SIG-M5 treated with dmso at 0.1 percent for 504 hours (cell line): ENCODE measurements around the gene PRCC.
A peak's percentile ranks its signal among the peaks of the same experiment; 100 is the strongest.
"Not testable (repeated sequence)": the region's sequence is repeated elsewhere in the genome, so short reads cannot be mapped to it uniquely, and the experiment has no call there.

Source experiments
- DNase-seq: peaks from one replicate; lab custom pipeline; 2025; ENCODE audit not compliant: unreplicated experiment; lab: John Stamatoyannopoulos, UW

PRCC gene

DNA sequence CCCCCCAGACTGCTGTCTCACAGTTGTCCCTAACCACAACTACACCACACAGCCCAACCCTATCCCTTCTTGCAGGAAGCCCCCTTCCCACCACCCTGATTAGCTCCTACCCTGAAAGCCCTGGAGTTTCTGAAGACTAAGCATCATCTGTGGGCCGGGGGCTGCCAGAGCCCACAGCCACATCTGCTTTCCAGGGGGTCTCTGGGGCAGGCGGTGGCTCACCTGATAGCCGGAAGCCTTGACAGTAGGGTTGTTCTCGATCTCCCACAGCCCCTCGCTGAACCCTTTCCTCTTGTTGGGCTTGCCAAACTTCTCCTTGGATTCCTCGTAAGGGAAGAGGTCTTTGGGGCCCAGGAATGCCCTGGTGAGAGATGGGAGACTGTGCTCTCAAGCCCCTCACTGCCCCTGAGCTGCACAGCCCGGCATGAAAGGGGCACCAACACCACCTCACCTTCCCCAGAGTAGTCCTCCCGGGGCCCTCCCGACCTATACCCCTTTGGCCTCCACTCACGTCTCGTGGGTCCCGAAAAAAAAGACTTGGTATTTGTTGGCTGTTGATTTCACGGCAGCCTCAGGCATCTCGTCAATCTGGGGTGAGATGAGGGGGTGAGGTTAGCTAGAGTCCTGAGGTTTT, 22.4 kb upstream of the PRCC start:
- DNase-seq = no peak

DNA sequence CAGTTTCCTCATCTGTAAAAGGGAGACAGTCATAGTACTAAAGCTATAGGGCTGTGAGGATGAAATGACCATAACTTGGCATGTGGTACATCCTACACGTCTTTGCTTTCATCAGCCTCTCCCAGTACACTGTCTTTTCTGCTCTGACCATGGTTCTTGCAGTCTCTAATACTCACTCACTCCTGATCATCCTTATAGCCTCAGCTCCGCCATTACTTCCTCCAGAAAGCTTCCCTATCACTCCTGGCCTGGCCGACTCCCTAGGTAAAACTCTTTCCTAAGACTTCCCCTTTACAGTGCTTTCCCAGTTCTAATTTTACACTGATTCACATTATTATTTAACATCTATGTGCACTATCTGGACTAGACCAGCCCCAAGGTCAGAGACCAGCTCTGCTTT, 21.5 kb upstream of the PRCC start:
- no peak for DNase-seq

DNA sequence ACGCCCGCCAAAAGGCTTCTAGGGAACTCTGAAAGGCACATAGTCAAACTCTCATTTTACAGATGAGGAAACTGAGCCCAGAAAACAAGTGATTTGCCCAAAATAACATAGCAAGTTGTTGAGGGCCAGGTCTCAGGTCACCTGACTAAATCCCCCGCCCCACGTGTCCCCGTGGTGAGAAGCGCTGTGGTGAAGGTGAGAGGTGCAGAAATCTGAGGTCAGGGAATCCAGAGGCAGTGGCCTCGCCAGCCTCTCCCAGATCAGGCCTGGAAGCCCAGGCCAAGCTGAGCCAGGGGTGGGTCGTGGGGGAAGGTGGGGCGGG, 21.0 kb upstream of the PRCC start:
- no peak for DNase-seq

DNA sequence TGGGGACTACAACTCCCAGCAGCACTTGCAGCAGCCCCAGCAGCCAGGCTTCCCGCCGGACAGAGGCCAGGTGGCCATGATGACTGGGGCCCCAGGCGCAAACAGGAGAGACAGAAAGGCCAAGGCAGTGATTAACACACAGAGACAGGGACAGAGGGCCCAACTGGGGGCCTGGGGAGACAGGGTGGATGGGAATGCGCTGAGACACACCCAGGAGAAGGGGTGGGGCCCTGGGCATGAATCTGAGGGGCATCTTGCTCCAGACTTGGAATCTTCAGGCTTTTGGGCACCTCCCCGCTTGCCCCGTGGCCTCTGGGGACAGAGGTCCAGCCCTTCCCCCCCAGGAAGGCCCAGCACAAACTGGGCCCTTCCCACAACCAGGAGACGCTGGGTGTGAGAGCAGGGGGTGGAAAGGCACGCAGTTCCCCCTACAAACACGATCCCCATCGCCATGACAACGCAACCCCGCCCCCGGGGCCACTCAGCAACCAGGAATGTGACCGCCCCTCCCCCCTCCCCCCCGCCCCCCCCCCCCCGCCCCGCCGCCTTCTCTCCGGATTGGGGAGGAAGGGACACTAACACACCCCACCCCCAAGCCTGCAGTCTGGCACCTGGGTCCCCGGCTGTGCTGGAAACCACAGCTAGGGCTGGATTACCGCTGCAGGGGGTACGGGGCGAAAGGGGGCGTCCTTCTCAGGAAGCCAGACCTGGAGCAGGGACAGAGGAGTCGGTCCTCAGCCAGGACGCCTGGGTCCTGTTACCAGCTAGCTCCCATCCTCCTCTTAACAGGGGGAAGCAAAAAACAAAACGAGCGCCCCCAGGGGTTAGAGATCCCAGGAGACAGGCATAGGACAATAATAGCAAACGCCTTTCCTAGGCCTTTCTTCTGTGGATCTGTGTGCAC, 20.4 kb upstream of the PRCC start:
- DNase-seq = peak; percentile 84

DNA sequence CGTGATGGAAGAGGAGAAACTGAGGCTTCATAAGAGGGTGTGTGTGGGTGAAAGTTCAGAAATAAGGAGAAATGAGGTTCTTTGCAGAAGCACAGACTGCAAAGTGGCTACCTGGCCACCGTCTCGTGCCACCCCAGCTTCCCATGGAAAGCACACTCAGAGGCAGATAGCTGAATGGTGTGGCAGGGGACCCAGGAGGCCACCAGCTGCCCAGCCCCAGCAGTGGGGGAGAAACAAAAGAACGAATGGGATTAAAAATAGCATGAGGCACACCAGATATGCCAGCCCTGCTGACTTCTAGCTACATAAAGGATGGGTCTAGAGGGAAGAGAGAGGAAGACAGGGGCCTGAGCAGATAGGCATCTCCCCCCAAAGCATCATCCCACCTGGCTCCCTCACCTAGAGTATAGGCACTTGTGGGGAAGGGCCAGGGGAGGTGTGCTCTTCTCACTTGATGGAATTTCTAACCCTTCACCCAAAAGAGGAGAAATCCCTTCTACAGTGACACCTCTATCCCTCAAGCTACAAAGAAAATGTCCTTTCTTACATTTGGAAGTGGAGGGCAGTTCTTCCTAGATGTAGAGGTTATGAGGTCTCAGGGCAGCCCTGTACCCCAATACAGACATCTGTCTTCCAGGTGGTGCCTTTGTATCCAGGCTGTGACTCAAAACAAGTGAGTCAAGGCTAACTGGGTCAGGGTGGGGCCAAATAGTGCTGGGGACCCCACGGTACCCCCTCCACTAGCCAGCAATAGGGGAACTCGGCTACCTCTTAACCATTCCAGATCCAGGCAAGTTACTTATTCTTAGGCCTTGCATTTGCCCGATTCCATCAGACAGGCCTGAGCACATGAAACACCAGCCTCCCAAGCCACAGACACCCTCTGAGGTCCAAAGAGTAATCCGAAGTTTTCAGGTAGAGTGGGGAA, 19.3 kb upstream of the PRCC start:
- no peak for DNase-seq

DNA sequence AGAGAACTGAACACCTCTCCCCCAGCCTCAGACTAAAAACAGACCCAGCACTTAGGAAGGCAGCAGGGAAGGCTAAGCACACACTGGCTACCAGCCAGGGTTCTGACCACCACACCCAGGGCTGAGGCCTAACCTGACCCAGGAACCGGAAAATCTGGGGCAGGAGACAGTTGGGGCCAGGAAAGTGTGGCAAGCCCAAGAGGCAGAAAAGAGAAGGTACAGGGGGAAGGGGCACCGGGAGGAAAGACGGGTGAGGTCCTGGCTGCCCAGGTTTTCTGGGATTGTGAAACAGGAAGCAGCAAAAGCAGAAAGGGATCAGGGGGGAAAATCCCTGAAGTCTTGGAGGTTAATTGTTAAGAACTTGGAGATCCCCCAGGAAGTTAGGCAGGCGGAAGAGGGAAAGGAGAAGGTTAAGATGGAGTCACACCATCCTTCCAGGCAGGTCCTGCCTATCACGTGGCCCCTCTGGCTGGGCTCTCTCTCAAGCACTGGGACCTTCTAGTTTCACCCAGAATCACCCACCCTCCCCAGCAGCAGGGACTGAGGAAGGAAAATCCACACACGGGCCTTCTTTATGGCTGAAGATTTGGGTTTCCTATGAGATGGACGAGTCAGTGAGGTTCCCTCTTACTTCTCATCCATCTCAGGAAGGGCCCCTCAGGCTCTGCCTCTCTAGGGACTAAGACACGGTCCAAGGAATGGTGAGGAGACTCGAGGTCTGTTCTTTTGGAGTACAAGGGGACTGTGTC, 18.5 kb upstream of the PRCC start:
- DNase-seq = peak; percentile 57

DNA sequence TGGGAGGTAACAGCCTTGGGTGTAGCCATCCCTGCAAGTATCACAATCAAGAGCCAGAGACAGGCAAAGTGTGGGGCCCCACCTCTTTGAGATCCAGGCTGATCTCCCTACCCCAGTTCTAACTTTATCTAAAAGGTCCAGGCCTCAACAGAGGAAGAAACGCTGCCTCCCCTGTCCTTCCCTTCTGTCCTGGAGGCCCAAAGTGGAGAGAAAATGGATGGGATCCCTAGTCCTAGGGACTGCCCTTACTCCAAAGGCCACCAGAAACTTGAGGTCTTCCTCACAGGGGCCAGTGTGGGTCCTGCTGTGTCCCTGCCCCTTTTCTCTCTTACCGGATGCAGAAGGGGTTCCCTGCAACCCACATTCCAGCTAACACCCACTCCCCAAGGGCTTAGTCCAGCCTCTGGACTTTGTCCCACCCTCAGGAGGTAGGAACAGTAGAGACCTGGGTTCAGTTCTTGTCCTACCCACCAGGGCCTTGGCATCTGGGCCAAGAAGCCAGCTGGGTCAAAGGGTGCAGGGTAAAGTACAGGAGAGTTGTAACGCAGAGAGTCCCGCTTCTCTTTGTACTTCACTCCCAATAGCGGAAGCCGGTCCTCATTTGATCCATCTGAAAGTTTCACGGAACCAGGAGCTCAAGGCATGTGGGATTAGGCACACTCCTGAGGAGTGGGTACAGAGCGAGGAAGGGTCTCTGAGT, 17.8 kb upstream of the PRCC start:
- DNase-seq = no peak

DNA sequence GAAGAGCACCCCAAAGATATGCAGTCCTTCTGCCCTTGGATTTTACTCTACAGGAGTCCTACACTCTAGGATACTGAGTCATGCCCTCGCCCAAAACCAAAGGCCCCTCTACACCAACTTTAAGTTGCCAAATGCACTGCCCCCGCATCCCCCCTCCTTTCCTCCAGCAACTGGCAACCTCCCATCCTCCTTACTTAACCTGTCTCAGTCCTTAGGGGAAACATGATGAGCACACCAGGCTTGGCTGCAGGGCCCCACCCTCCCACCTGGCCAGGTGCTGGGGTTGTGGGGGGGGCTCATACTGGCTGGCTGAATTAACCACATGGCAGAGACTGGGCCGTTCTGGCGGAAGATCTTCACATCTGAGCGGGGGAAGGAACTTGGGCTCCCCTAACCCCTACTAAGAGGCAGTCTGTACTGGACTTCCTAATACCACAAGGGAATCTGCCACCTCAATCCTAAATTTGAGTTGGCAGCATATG, 17.1 kb upstream of the PRCC start:
- peak; percentile 85 for DNase-seq

DNA sequence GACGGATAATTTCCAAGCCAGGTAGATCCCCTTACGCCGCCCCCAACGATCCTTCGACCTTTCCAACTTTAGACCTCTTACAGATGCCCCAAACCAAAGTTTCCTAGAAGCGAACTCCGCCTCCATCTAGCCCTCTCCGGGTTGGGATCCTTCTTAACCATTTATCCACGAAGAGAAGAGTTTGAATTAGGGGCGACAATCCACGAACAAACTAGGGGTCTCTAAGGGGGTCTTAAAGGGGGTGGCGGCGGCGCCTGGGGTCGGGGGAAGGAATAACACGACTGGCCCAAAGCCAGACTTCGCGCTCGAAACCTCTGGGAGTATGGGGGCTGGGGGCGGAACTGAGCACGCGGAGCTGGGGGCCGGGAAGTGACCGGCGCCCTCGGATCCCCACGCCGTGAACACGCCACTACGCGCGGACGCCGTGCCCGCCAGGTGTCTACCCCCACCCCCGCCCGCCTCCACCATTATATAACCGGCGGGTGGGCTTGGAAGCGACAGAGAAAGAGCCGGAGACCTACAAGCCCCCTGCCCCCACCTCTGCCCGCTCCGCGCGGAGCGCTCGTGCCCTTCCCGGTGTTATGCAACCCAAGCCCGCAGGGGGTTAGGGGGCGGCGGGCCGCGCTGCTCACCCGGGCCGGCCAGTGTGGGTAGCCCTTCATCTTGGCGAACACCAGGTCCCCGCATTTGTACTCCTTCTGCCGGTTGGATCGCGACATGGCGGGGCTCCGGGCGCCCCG, 16.5 kb upstream of the PRCC start:
- peak; percentile 55 for DNase-seq

DNA sequence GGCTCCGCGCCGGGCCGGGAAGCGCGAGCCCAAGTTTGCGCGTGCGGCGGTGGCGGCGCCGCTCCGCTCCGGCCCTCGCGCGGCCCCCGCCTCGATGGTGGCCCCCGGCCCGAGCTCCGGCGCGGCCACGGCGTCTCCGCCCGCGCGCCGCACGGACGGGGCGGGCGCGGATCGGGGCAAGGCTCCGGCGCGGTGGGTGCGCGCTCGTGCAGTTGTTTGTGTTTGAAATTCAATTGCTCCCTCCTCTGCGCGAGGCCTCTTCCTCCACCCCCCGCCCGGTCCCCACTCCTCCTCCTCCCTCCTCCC, 15.9 kb upstream of the PRCC start, which contains the start of gene HDGF:
Gene HDGF, minus strand, starts transcription at position 225 of the 306 bp plus-strand sequence. CDS start 246 bp downstream, outside the sequence.
- no peak for DNase-seq

DNA sequence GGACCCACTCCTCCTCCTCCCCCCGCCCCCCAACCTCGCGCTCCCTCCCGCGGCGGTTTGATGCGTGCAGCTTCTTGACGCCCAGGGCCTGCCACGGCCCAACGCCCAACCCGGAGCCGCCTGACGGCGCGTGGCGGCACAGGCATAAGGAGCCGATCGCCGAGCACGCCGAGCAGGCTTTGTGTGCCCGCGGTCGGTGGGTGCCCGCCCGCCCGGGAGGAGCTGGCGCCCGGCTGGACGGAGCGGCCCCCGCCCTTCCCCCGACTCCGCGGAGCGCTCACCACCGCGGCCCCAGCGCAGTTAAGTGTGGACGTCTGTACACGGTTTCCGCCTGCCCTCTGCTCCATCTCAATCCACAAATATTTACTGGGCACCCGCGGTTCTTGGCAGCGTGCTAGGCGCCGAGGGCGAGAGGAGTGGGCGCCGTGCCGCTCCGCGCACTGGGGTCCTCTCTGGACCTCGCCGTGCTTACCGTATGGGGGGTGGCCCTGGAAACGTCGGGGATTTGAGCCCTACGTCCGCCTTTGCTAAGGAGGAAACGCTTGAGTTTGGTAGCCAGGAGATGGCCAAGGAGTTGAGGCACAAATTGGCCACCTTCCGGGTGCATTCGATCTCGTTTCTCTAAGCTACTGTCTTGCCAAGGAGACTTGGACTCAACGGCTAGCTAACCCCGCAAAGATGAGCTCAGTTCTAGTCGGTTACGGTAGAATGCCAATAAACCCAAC, 15.4 kb upstream of the PRCC start:
- peak; percentile 96 for DNase-seq

DNA sequence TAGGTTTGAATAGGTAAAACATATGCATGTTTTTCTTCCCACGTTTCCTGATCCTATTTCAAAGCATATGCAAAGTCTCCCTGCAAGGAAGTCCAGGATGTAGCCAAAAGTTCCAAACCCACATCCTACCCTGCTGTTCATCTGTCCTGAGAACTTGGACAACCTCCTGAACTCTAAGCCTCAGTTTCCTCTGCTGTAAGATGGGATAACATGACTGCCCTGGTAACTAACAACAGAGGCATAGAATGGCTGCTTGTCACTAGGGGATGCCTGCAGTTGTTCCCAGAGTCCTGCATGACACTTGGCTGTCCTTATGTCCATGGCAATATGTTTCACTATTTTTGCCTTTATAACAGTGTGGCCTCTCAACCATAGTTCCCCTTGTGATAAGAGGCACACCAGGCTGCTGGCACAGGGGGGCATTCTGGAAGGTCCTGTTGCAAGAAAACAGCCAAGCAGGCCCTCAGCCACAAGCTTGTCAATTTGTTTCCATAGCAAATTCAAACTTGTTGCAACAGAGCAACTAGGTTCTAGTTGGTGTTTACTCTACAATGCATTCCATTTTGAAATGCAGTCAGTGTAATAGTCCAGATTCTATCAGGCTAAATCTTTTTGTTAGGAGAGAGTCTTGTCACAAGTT, 14.4 kb upstream of the PRCC start:
- peak; percentile 52 for DNase-seq

DNA sequence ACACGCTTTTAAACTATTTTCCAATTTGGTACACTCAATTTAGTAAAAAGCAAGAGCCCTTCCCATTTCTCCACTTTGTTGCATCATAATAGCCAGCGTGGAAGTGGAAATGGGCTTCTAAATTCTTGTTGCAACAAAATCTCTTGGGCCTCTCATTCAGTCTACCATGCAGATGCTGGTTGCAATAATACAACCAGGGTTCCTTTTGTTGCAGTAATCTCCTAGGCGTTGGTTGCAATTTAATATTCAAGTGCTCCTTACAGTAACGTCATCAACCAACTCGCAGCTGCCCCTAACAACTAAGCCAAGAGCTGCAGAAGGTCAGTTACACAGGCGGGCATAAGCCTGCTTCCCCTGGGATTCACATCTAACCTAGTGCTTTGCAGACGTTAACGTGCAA, 13.1 kb upstream of the PRCC start:
- DNase-seq = peak; percentile 36

DNA sequence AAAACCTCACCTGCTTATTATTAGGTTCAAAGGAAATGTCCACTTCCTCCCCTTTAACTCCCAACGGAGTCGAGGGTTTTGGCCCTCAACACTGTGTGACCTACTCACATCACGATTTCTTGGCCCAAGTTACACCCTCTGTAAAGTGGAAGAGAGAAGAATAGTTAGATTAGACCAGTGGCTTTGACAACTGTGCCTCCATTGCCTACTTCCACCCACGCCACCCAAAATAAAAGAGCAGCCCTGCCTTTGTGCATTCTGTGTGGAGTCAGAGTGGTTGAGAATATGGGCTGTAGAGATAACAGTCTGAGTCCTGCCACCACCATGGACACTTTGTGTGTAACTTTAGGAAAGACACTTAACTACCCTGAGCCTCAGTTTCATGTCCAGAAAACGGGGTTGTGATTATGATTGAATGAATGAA, 11.8 kb upstream of the PRCC start:
- no peak for DNase-seq

DNA sequence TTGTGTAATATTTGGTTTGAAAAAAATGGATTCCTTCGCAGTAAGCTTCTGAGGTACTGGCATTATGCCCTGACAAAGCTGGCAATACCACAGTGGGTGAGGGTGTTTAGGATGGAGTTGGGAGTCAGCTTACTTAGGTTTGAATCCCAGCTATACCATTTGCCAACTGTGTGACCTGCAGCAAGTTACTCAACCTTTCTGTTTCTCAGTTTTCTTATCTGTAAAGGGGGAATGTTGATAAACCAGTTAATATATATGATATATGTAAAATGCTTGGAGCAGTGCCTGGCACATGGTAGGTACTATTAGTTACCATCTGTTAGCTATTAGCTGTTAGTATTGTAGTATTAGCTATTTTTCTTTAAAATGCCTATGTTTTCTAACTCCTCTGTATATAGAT, 11.0 kb upstream of the PRCC start:
- no peak for DNase-seq

DNA sequence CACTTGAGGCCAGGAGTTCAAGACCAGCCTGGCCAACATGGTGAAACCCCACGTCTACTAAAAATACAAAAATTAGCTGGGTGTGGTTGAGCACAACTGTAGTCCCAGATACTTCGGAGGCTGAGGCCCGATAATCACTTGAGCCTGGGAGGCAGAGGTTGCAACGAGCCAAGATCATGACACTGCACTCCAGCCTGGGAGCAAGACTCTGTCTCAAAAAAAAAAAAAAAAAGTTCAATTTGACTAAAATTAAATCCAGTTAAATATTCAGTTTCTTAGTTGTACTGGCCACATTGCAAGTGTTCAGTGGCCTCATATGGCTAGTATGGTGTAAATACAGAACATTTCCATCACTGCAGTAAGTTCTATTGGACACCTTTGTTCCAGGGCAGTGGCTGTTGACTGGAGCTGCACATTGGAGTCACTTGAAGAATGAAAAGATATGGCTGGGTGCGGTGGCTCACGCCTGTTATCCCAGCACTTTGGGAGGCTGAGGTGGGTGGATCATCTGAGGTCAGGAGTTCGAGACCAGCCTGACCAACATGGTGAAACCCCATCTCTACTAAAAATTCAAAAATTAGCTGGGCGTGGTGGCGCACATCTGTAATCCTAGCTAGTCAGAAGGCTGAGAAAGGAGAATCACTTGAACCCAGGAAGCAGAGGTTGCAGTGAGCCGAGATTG, 9.6 kb upstream of the PRCC start:
- DNase-seq = not testable (repeated sequence)

DNA sequence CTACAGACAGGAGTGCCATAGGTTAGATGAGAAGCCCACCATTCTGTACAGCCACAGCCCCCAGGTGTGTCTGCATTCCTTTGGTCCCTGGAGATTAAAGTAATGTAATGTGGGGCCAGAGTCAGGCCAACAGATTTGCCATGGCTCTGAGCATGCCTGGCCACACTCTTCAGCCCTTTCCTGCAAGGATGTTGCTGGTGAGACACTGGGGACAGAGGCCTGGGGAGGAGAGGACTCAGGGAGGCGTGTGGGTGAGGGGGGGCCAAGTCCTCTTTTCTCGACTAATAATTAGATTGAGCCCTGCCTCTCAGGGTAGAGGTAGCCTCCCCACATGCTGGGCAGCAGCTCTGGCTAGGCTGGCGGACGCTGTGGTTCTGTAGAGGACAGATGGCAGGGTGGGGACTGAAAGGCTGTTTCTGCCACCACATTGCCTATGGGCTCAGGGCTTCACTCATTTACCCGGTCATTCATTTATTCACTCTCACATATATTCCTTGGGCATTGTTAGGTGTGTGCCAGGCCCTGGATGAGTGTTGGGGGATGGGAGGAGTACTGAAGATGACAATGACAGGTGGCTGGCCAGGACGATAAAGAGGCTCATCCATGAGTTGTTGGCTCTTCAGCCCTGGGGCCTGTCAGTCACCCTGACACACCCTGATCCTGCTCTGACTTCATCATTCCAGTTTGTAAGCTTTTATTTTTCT, 7.1 kb upstream of the PRCC start:
- DNase-seq = no peak
